Neural progenitor cell (in vitro differentiated cells): ENCODE measurements around the gene TMEM186. TPM values are rescaled to one million over a fixed set of nuclear protein-coding genes. Genes with fewer than 3 reads are reported as not detected.

Experiments used
- DNase-seq: peaks from one replicate; pipeline ENCODE4 v3.0.0-alpha.2; 2016; ENCODE audit warnings: low spot score
- H2AFZ ChIP-seq: fragments of 200-600 bp; sonication (generic); replicated peaks from 2 replicates; pipeline ENCODE4 v1.6.1; 2016; ENCODE audit warnings: antibody characterized with exemption
- H3F3A ChIP-seq: fragments of 200-600 bp; sonication (generic); 2 replicates; pipeline ENCODE4 v1.6.1; 2016; ENCODE audit warnings: antibody characterized with exemption, low read depth
- H3K27ac ChIP-seq: fragments of 200-600 bp; sonication (generic); 2 replicates; pipeline ENCODE4 v1.5.1; 2016; ENCODE audit warnings: mild to moderate bottlenecking
- H3K27me3 ChIP-seq: fragments of 200-600 bp; sonication (generic); 2 replicates; pipeline ENCODE4 v1.6.1; 2016; ENCODE audit warnings: mild to moderate bottlenecking, moderate library complexity
- H3K36me3 ChIP-seq: fragments of 200-600 bp; sonication (generic); 2 replicates; pipeline ENCODE4 v1.5.1; 2016
- H3K4me1 ChIP-seq: fragments of 200-600 bp; sonication (generic); 2 replicates; pipeline ENCODE4 v1.6.1; 2016; ENCODE audit warnings: mixed run types
- H3K4me2 ChIP-seq: fragments of 200-600 bp; sonication (generic); 2 replicates; pipeline ENCODE4 v1.6.1; 2016
- H3K4me3 ChIP-seq: fragments of 200-600 bp; sonication (generic); 2 replicates; pipeline ENCODE4 v1.5.1; 2016
- H3K79me2 ChIP-seq: fragments of 200-600 bp; sonication (generic); 2 replicates; pipeline ENCODE4 v1.6.1; 2016; ENCODE audit warnings: low read depth
- H3K9ac ChIP-seq: fragments of 200-600 bp; sonication (generic); 2 replicates; pipeline ENCODE4 v1.6.1; 2016
- H3K9me3 ChIP-seq: fragments of 200-600 bp; sonication (generic); 2 replicates; pipeline ENCODE4 v1.5.1; 2016; ENCODE audit warnings: low read depth
- H4K20me1 ChIP-seq: fragments of 200-600 bp; sonication (generic); 2 replicates; pipeline ENCODE4 v1.6.1; 2016; ENCODE audit warnings: low read depth
- H3K27ac Mint-ChIP-seq: 3 replicates; pipeline ENCODE4 v1.8.0; 2021; ENCODE audit warnings: mixed read lengths
- H3K27me3 Mint-ChIP-seq: 2 replicates; pipeline ENCODE4 v1.8.0; 2022; ENCODE audit warnings: low read depth, mild to moderate bottlenecking, inconsistent platforms, moderate library complexity, mixed read lengths; ENCODE audit not compliant: insufficient read depth
- H3K36me3 Mint-ChIP-seq: 3 replicates; pipeline ENCODE4 v1.8.0; 2021; ENCODE audit warnings: mixed read lengths
- H3K4me1 Mint-ChIP-seq: 3 replicates; pipeline ENCODE4 v1.8.0; 2021; ENCODE audit warnings: mixed read lengths
- H3K4me3 Mint-ChIP-seq: 3 replicates; pipeline ENCODE4 v1.8.0; 2021; ENCODE audit warnings: mild to moderate bottlenecking, moderate library complexity, mixed read lengths
- H3K9me3 Mint-ChIP-seq: 3 replicates; pipeline ENCODE4 v1.8.0; 2020; ENCODE audit warnings: mixed read lengths
- EZH2 ChIP-seq: fragments of 200-600 bp; sonication (generic); IDR thresholded peaks from 2 replicates; pipeline ENCODE4 v1.6.1; 2017; ENCODE audit warnings: antibody characterized with exemption, mild to moderate bottlenecking, moderate library complexity
- EZH2phosphoT487 ChIP-seq: fragments of 200-600 bp; sonication (generic); IDR thresholded peaks from 2 replicates; pipeline ENCODE4 v1.6.1; 2017; ENCODE audit warnings: antibody characterized with exemption
- total RNA-seq: library from RNA; depleted of rRNA; stranded (reverse); fragments of >200 nt; gene quantifications from 2 replicates; pipeline ENCODE4 v1.2.3, GENCODE V29; 2015; ENCODE audit warnings: low replicate concordance
- TF ChIP-seq, protein P1 (sequence below): fragments of 200-600 bp; sonication (generic); IDR thresholded peaks from 2 replicates; pipeline ENCODE4 v1.5.1; 2017; ENCODE audit warnings: antibody characterized with exemption, mild to moderate bottlenecking

Gene TMEM186
- total RNA-seq, 1 donor from 2014 or later, result 6.4 TPM

GRCh38 chr16:8762254-8762653 is 35.2 kb downstream of the TMEM186 start:
- H2AFZ ChIP-seq, result no peak overlapping the region
- H3K79me2 ChIP-seq, result no peaks in the 10 kb centered on the region
- H3K36me3 Mint-ChIP-seq, result peaks cover 30% of the 10 kb centered on the region
- H3K4me1 Mint-ChIP-seq, result peaks cover 23% of the 10 kb centered on the region
- no peak overlapping the region for H3K27ac ChIP-seq
- H3K4me3 ChIP-seq, result no peak overlapping the region
- H3K4me3 Mint-ChIP-seq, result no peak overlapping the region
- no peaks in the 10 kb centered on the region for H3K36me3 ChIP-seq
- H3K9me3 Mint-ChIP-seq, result no peaks in the 10 kb centered on the region
- H3K27ac Mint-ChIP-seq, result no peak overlapping the region
- H3K4me1 ChIP-seq, result peaks cover 9% of the 10 kb centered on the region
- no peaks in the 10 kb centered on the region for H3K27me3 ChIP-seq
- no peak for TF ChIP-seq EZH2
- no peak for TF ChIP-seq EZH2phosphoT487
- peaks cover 2% of the 10 kb centered on the region for H3K27me3 Mint-ChIP-seq
- no peak overlapping the region for H3K9ac ChIP-seq
- peaks cover 9% of the 10 kb centered on the region for H3F3A ChIP-seq
- no peak for DNase-seq
- no peaks in the 10 kb centered on the region for H4K20me1 ChIP-seq
- no peak overlapping the region for H3K4me2 ChIP-seq
- no peaks in the 10 kb centered on the region for H3K9me3 ChIP-seq

- H2AFZ ChIP-seq, result no peak overlapping the region
- H3F3A ChIP-seq, result peaks cover 9% of the 10 kb centered on the region
- no peaks in the 10 kb centered on the region for H3K79me2 ChIP-seq
- Mint-ChIP-seq H3K36me3 (peaks cover 35% of the 10 kb centered on the region), H3K4me3 (no peak overlapping the region), H3K27ac (no peak overlapping the region), H3K27me3 (no peaks in the 10 kb centered on the region), H3K4me1 (peaks cover 23% of the 10 kb centered on the region), H3K9me3 (no peaks in the 10 kb centered on the region)
- H3K9me3 ChIP-seq, result no peaks in the 10 kb centered on the region
- H3K36me3 ChIP-seq, result no peaks in the 10 kb centered on the region
- no peak overlapping the region for H3K4me2 ChIP-seq
- DNase-seq, result no peak
- H3K27ac ChIP-seq, result no peak overlapping the region
- H4K20me1 ChIP-seq, result no peaks in the 10 kb centered on the region
- H3K9ac ChIP-seq, result no peak overlapping the region
- peaks cover 9% of the 10 kb centered on the region for H3K4me1 ChIP-seq
- H3K27me3 ChIP-seq, result no peaks in the 10 kb centered on the region
- H3K4me3 ChIP-seq, result no peak overlapping the region
- TF ChIP-seq, protein P1, sequence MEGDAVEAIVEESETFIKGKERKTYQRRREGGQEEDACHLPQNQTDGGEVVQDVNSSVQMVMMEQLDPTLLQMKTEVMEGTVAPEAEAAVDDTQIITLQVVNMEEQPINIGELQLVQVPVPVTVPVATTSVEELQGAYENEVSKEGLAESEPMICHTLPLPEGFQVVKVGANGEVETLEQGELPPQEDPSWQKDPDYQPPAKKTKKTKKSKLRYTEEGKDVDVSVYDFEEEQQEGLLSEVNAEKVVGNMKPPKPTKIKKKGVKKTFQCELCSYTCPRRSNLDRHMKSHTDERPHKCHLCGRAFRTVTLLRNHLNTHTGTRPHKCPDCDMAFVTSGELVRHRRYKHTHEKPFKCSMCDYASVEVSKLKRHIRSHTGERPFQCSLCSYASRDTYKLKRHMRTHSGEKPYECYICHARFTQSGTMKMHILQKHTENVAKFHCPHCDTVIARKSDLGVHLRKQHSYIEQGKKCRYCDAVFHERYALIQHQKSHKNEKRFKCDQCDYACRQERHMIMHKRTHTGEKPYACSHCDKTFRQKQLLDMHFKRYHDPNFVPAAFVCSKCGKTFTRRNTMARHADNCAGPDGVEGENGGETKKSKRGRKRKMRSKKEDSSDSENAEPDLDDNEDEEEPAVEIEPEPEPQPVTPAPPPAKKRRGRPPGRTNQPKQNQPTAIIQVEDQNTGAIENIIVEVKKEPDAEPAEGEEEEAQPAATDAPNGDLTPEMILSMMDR, result no peak
- TF ChIP-seq EZH2phosphoT487 (no peak), EZH2 (no peak)
These were observed 36.4 kb downstream of the TMEM186 start for GRCh38 chr16:8761078-8761477.

GRCh38 chr16:8760021-8760420 is 37.4 kb downstream of the TMEM186 start:
- Histone ChIP-seq H4K20me1 (no peaks in the 10 kb centered on the region), H3K4me3 (no peak overlapping the region), H3K27ac (no peak overlapping the region), H3K4me2 (no peak overlapping the region), H3K9ac (no peak overlapping the region), H2AFZ (no peak overlapping the region), H3F3A (peaks cover 9% of the 10 kb centered on the region), H3K27me3 (no peaks in the 10 kb centered on the region), H3K79me2 (no peaks in the 10 kb centered on the region), H3K36me3 (no peaks in the 10 kb centered on the region), H3K9me3 (no peaks in the 10 kb centered on the region), H3K4me1 (peaks cover 9% of the 10 kb centered on the region)
- H3K4me1 Mint-ChIP-seq, result peaks cover 14% of the 10 kb centered on the region
- H3K9me3 Mint-ChIP-seq, result no peaks in the 10 kb centered on the region
- peaks cover 36% of the 10 kb centered on the region for H3K36me3 Mint-ChIP-seq
- DNase-seq, result no peak
- peaks cover 3% of the 10 kb centered on the region for H3K27me3 Mint-ChIP-seq
- TF ChIP-seq EZH2phosphoT487, result no peak
- TF ChIP-seq EZH2, result no peak
- TF ChIP-seq, protein P1, result no peak
- H3K4me3 Mint-ChIP-seq, result no peak overlapping the region
- H3K27ac Mint-ChIP-seq, result no peak overlapping the region

DNA sequence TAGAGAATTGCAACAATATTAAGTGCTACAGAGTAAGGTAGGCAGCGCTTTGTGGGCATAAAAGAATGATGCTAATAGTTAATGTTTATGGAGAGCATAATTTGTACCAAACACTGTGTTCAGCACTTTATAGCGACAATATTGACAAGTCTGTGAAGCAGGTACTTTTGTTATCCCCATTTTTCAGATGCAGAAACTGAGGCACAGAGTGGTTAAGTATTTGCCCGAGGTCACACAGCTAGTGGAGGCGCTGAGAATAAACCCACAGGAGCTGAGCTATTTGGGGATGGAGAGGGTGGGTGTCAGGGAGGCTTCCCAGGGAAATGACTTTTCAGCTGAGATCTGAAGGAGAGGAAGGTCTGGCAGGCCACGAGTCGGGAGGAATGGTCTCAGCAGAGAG is 39.4 kb downstream of the TMEM186 start:
- Histone ChIP-seq H2AFZ (no peak overlapping the region), H3K4me2 (no peak overlapping the region), H3K9me3 (no peaks in the 10 kb centered on the region), H3K4me1 (no peaks in the 10 kb centered on the region), H3K27ac (no peak overlapping the region), H3K9ac (no peak overlapping the region), H4K20me1 (no peaks in the 10 kb centered on the region), H3K27me3 (no peaks in the 10 kb centered on the region), H3K4me3 (no peak overlapping the region), H3F3A (no peaks in the 10 kb centered on the region), H3K36me3 (no peaks in the 10 kb centered on the region), H3K79me2 (no peaks in the 10 kb centered on the region)
- Mint-ChIP-seq H3K27me3 (peaks cover 3% of the 10 kb centered on the region), H3K36me3 (peaks cover 40% of the 10 kb centered on the region), H3K27ac (no peak overlapping the region), H3K9me3 (no peaks in the 10 kb centered on the region), H3K4me1 (no peaks in the 10 kb centered on the region), H3K4me3 (no peak overlapping the region)
- TF ChIP-seq, protein P1, result no peak
- DNase-seq, result no peak
